ENCODE data around the gene LSS.

GRCh38 chr21:46196733-46197132 lies 31.8 kb downstream of the LSS start:
- TF ChIP-seq, protein P1, sequence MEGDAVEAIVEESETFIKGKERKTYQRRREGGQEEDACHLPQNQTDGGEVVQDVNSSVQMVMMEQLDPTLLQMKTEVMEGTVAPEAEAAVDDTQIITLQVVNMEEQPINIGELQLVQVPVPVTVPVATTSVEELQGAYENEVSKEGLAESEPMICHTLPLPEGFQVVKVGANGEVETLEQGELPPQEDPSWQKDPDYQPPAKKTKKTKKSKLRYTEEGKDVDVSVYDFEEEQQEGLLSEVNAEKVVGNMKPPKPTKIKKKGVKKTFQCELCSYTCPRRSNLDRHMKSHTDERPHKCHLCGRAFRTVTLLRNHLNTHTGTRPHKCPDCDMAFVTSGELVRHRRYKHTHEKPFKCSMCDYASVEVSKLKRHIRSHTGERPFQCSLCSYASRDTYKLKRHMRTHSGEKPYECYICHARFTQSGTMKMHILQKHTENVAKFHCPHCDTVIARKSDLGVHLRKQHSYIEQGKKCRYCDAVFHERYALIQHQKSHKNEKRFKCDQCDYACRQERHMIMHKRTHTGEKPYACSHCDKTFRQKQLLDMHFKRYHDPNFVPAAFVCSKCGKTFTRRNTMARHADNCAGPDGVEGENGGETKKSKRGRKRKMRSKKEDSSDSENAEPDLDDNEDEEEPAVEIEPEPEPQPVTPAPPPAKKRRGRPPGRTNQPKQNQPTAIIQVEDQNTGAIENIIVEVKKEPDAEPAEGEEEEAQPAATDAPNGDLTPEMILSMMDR (IDR thresholded peaks at IDR 0.05): no peak
- TF ChIP-seq POLR2A (IDR thresholded peaks at IDR 0.05): no peak
